ENCODE measurements around the gene KCTD13.
A peak's percentile ranks its signal among the peaks of the same experiment; 100 is the strongest.
"Not testable (repeated sequence)": the region's sequence is repeated elsewhere in the genome, so short reads cannot be mapped to it uniquely, and the experiment has no call there.

Gene KCTD13

DNA sequence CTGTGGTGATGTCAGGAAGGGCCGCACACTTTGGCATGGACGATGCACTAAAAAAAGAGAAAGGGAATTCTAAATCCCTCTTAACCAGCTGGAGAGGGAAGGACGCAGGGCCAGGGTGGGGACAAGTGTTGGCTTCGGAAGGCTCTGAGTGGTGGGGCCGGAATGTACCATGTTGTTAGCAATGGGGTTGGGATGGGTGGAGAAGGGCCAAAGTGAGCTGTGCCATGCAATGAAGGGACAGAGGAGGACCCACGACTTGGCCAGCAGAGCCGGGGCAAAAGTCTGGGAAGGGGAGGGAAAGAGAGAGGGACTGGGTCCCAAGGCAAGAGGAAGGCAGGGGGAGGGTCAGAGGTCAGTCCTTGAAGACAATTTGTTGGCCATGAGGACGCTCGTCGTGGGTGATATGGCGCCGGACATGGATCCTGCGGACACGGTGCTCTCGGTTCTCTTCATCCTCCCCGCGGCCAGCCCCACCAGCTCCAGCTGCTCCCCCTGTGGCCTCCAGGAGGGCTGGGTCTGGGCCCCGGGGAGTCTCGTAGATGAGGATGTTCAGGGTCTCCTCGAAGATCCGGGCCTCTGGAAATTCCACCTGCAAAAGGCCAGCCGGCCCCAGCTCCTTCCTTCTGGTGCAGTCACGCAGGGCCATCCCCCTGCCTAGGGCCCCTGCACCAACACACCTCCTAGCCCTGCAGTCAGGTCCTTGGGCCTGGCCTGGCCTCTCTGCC lies 19.3 kb downstream of the KCTD13 start:
- DNase-seq (ENCODE audit: low read depth): no peak

DNA sequence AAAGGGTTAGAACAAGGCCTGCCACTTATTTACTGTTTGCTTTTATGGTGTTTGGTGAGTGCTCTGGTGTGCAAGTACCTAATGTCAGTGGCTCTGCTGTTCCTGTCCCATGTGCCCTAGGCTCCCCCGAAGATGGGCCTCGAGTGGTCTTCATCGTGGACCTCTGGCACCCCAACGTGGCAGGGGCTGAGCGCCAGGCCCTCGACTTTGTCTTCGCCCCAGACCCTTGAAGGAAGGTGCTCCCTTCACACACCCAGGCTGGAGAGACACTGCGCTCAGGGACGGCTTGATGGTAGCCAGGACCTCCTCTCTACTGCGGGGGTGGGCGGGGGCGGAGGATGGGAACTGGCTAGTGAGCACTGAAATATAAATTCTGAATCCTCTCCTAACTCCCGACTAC lies 20.4 kb downstream of the KCTD13 start:
- DNase-seq (ENCODE audit: low read depth): no peak

DNA sequence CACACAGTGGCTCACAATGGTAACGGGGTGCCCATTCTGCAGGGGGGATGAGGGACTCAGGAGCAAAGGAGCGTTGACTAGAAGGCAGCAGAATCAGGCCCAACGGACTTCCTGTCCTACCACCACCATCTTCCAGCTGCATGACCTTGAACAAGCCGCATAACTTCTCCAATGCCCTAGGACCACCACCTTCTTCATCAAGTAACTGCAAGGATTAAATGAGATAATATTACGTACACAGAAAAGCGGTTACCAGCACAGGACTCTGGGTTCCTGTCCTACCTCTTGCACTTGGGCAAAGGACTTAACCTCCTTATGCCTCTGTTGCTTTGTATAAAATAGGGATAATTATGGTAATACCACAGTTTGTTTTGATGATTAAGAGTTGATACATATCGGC lies 21.1 kb downstream of the KCTD13 start:
- no peak for DNase-seq (ENCODE audit: low read depth)

- DNase-seq (ENCODE audit: low read depth): no peak
These were observed 22.4 kb downstream of the KCTD13 start for GRCh38 chr16:29903590-29903989.

DNA sequence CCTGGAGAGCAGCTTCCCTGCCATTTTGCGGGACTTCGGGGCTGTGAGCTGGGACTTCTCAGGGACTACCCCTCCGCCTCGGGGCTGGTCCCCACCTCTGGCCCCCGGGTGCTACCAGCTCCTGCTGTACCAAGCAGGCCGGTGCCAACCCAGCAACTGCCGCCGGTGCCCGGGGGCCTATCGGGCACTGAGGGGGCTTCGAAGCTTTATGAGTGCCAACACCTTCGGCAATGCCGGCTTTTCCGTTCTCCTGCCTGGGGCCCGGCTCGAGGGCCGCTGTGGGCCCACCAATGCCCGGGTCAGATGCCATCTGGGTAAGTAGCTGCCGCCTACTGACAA lies 24.4 kb downstream of the KCTD13 start:
- no peak for DNase-seq (ENCODE audit: low read depth)

GRCh38 chr16:29900888-29901606 lies 25.0 kb downstream of the KCTD13 start:
- no peak for DNase-seq (ENCODE audit: low read depth)

GRCh38 chr16:29900102-29900887 lies 25.7 kb downstream of the KCTD13 start, which contains the start of gene ASPHD1:
TSS of gene ASPHD1 (plus strand) at chr16:29900488. CDS start at chr16:29900972, 484 bp downstream.
- peak; percentile 41 for DNase-seq (ENCODE audit: low read depth)

DNA sequence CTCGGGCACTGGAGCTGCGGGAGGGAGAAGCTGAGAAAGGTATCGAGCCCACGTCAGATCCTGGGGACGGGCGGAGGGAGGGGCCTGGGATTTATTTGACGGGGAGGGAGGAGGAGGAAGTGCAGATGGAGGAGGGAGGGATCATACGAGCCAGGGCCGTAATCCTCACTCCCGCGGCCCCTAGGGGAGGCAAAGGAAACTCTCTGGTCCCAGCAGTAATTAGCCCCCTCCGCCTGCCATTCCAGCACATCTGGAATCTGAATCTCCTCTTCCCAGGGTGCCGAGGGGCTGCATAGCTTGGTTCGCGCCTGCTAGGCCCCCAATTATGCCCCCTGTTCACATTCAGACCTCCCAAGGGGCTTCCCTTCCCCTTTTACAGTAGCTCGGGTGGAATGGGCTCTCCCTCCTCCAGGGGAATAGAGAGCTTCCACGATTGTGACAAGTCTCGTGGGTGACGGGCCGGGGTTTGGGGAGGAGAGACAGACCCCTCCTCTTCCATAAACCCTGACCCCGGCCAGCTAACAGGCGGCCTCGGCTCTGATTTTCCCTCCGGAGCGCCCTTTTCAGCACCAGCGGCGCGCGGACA lies 26.4 kb downstream of the KCTD13 start, which contains the start of gene SEZ6L2:
Gene SEZ6L2, minus strand, starts transcription at position 35 of the 586 bp plus-strand sequence. CDS start 531 bp downstream, outside the sequence.
- DNase-seq (ENCODE audit: low read depth): peak; percentile 65

DNA sequence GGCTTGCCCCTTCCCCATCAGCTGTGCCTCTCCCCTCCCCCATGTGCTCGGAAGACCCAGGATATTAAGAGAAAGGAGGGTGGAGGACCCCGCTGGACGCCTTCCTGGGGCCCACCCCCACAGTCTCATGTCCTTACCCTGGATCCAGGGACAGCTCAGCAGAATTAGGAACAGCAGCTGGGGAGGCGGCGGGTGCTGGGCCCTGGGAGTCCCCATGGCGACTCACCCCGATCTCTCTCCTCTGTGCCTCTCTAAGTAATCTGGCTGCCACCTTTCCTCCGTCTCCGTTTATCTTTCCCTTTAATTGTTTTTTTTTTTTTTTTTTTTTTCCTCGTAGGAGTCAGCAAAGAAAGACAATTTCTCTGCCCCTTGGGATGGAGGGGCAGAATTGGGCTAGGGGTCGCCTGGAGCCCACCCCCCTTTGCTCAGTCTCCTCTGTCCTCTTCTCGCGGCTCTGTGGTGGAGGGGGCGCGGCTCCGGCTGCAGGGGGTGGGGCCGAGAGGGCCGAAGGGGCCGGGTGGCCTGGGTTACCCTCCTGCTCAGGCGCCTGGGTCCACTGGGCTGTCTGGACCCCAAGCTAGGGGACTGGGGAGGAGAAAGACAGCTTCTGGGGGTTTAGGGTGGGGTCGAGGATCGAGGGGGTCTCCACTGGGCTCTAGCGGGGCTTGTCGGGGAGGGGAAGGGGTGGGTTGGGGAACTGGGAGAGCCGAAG lies 27.1 kb downstream of the KCTD13 start:
- DNase-seq (ENCODE audit: low read depth): no peak

DNA sequence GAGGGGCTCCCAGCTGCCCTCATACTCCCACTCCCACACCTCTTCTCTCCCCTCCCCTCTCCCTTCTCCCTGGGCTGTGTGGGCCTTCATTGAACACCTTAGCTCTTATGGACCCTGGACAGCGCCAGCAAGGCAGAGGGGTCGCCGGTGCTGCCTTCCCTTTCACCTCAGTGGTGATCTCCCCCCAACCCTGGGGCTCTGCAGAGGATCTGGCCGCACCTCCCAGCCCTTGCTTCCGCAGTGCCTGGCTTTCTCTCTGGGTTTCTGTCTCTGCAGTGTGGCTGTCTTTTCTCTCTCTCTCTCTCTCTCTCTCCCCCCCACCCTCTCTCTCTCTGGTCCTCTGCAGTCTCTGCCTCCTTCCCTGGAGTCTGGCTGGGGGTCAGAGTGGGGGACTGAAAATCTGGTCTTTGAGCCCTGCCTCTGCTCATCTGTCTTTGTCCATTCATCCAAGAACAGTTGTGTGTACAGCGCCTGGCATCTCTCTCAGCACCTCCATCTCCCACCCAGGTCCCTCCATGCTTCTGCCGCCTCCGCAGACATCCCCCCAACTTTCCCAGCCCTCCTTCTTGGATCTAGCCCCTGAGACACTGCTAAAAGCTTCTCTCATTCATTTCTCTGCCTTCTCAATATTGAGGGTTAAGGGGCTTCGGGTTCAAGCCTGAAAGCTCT lies 27.8 kb downstream of the KCTD13 start:
- DNase-seq (ENCODE audit: low read depth): no peak

DNA sequence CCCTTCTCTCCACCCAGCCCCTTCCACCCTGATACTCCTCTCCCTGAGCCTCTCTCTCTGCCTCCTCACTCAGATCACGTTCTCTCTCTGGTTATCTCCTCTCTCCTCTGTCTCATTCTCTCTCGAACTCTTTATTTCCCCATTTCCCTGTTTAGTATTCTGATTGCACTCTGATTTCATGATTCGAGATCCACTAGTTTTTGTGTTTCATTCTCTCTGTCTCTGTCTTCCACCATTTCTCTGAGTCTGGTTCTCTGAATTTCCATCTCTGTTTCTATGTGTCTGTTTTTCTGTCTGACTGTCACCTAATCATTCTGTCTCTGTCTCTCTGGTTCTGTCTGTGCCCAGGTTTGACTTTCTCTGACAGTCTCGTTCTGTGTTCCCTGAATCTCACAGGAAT lies 28.7 kb downstream of the KCTD13 start:
- no peak for DNase-seq (ENCODE audit: low read depth)

DNA sequence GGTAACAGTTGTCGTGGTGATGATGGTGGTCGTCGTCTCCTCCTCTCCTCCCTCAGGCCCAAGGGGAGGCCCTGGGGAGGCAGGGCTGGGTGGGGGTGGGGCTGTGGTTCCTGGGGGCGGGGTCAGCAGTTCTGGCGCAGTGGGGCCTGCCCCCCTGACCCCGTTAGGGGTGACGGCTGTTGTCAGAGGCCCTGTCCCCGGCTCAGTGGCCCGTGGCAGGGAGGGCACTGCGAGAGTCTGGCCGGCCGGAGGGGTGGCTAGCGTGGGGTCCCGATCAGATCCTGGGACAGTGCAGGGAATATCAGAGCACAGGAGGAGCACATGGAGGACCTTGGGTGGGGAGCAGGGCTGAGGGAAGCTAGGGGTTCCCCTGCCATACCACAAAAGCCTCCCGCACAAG lies 29.2 kb downstream of the KCTD13 start:
- DNase-seq (ENCODE audit: low read depth): no peak

- DNase-seq (ENCODE audit: low read depth): no peak
These were observed 31.7 kb downstream of the KCTD13 start for GRCh38 chr16:29894352-29894751.

- no peak for DNase-seq (ENCODE audit: low read depth)
These were observed 32.5 kb downstream of the KCTD13 start for GRCh38 chr16:29893553-29893952.

DNA sequence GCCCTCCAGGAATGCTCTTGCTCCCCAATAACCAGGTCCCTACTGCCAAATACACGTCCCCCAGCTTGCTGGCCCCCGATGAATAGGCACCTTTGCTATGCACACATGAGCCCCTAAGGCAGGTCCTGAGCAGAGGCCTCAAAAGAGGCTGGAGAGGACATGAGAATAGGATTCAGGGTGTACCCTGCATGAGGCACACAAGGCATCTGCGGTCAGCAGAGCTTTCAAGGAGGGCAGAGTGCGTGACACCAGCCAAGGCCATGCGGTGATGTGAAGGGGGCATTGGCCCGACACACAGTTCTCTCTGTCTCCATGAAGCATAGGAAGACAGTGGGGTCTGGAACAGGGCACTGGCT lies 33.6 kb downstream of the KCTD13 start:
- DNase-seq (ENCODE audit: low read depth): no peak

DNA sequence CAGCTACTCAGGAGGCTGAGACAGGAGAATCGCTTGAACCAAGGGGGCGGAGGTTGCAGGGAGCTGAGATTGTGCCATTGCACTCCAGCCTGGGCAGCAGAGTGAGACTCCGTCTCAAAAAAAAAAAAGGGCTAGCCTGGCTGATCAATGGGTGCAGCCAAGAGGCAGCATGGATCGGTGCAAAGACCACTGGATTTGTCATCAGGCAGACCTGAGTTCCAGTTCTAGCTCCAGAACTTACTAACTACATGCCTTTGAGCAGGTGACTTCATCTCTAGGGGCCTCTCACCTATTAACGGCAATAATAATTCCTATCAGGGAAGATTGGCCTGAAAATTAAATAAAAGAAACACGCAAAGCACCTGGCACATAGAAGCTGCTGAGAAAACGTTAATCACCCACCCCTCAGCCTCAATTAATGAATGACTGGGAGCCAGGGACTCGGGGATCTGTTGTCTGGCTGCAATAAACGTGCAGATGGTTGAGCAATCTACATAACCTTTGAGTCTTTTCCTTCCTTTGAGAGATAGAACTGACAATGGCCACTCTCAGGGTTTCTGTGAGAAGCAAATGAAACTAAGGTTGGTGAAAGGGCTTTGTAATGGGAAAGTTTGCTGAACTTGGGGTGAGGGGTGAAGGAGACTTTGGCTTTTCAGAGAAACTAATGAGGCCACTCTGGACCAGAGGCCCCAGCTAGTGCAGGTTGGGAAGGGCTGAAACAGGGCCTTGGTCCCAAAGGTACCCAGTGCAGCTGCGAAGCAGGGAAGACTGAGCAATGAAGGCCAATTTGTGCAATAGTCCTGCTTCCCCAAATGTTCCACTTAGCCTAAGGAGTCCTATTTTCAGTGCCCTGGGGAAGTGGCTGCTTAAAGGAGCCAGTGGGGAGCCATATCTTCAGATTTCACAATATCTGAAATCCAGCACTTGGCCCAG lies 34.2 kb downstream of the KCTD13 start:
- no peak for DNase-seq (ENCODE audit: low read depth)

DNA sequence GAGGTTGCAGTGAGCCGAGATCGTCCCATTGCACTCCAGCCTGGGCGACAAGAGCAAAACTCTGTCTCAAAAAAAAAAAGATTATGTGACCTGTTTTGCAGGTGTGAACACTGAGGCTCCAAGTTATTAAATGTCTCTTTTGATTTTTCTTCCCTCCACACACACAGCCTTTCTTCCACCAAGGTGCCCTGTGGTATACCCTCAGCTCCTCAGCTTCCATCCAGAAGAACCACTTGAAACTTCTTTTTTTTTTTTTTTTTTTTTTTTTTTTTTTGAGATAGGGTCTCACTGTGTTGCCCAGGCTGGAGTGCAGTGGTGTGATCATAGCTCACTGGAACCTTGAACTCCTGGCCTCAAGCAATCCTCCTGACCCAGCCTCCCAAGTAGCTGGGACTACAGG lies 36.7 kb downstream of the KCTD13 start:
- not testable (repeated sequence) for DNase-seq (ENCODE audit: low read depth)

DNA sequence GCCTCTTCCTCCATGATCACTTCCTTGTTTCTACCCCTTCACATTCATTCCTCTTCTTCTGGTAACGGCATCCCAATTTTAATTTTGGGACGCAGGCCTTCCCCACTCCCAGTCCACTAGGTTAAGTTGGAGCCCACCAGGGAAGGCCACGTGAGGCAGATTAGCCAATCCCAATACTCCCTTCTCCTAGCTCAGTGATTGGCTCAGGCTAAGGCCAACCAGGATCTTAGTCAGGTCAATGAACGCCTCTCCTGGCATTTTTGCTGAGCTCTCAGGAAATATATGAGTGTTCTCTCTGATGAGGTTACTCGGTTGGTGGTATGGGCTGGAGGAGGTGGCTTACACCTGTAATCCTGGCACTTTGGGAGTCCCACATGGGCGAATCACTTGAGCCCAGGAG lies 42.0 kb downstream of the KCTD13 start:
- no peak for DNase-seq (ENCODE audit: low read depth)

- no peak for DNase-seq (ENCODE audit: low read depth)
These were observed 45.0 kb downstream of the KCTD13 start for GRCh38 chr16:29881050-29881449.

GRCh38 chr16:29878172-29878571 lies 47.9 kb downstream of the KCTD13 start:
- DNase-seq (ENCODE audit: low read depth): no peak
